Mucosa of stomach (tissue), 1 donor: ENCODE results near the gene PBLD.

ENCODE experiments used
- H3K27me3 ChIP-seq: one replicate; pipeline ENCODE4 v1.7.0; 2013; ENCODE audit warnings: mild to moderate bottlenecking, low read length; ENCODE audit not compliant: control insufficient read depth, insufficient read depth
- H3K36me3 ChIP-seq: one replicate; pipeline ENCODE4 v1.7.0; 2013; ENCODE audit warnings: low read length; ENCODE audit not compliant: control insufficient read depth, insufficient read depth
- H3K4me1 ChIP-seq: one replicate; pipeline ENCODE4 v1.7.0; 2013; ENCODE audit warnings: mild to moderate bottlenecking, low read length; ENCODE audit not compliant: control insufficient read depth, insufficient read depth
- H3K4me3 ChIP-seq: one replicate; pipeline ENCODE4 v1.7.0; 2013; ENCODE audit warnings: low read length
- H3K9ac ChIP-seq: one replicate; pipeline ENCODE4 v1.7.0; 2013; ENCODE audit warnings: mild to moderate bottlenecking, low read length, moderate library complexity
- H3K9me3 ChIP-seq: one replicate; pipeline ENCODE4 v1.7.0; 2013; ENCODE audit warnings: mild to moderate bottlenecking, low read length, moderate library complexity; ENCODE audit not compliant: control insufficient read depth
- donor health status: Pancreatic carcinoma.

The PBLD gene

DNA sequence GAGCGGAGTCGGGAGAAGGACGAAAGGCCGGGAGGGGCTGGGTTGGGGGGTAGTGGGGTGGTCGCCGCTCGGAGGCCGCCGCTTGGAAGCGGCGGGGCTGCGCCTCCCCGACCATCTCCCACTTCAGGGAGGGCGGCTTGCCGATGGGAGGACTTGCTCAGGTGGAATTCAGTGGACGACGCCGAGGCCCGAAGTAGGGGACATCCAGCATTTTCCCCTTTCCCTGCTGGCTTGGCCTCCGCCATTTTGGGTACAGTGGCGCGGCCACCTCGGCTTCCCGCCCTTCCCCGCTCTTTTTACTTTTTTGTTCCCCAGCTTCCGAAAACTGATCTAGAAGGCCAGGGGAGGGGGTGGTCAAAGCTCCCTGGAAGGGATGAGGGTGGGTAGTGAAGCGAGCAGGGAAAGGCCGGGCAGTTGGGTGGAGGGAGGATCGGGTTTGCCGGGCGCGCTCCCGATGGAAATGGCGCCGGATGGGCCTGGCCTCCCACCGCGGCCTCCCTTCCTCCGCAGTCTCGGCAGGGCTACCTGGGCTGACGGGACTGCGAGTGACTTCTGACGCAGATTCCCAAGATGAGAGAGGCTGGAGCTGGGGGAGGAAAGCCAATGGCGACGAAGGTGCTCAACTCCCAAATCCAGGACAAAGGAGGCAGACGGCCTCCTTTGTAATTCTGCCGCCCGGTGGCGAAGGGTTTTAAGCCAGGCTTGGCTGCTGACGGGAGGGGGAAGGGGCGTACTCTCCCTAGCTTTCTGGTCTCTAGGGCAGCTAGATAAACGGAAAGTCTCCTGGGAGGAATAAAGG lies at the start of gene PBLD:
Gene PBLD (minus strand): TSS at position 670 of the 799 bp plus-strand sequence. CDS start 26,084 bp downstream, outside the sequence.
- Histone ChIP-seq H3K36me3 (no peaks in the 10 kb centered on the region), H3K9ac (peak within 1 kb of the TSS; percentile 96), H3K27me3 (no peaks in the 10 kb centered on the region), H3K4me1 (peaks cover 26% of the 10 kb centered on the region), H3K9me3 (no peaks in the 10 kb centered on the region), H3K4me3 (peak within 1 kb of the TSS; percentile 81)

DNA sequence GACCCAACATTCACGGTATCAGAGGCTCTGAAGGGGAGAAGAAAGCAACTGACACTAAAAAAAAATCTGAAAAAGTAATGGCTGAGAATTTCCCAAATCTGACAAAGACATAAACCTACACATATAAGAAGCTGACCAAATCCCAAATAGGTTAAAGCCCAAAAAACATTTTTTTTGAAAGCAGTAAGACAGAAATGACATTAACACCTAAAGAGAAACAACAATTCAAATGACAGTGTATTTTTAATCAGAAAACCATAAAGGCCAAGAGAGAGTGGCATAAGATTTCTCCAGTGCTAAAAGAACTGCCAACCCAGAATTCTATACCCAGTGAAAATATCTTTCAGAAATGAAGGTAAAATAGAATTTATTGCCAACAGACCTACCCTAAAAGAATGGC lies 38.9 kb upstream of the PBLD start:
- H3K4me3 ChIP-seq: no peak overlapping the region
- H3K9ac ChIP-seq: no peak overlapping the region
- peaks cover 5% of the 10 kb centered on the region for H3K36me3 ChIP-seq
- H3K27me3 ChIP-seq: no peaks in the 10 kb centered on the region
- no peaks in the 10 kb centered on the region for H3K4me1 ChIP-seq
- H3K9me3 ChIP-seq: no peaks in the 10 kb centered on the region

DNA sequence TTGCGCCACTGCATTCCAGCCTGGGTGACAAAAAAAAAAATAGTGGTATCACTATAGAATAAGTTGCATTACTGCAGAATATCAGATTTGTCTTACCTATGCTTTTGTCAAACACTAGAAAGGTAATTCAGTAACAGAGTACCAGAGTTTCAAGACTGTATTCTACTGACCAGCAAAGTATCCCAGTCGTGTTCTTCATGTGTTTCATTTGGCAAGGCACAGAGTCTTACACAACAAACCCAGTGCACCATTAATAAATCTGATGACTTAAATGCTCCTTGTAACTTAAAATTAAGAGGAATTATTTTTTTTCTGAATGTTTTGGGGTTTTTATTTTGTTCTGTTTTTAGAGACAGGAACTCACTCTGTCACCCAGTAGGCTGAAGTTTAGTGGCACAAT lies 34.4 kb upstream of the PBLD start:
- Histone ChIP-seq H3K9ac (no peak overlapping the region), H3K36me3 (no peaks in the 10 kb centered on the region), H3K27me3 (no peaks in the 10 kb centered on the region), H3K4me1 (no peaks in the 10 kb centered on the region), H3K4me3 (no peak overlapping the region), H3K9me3 (no peaks in the 10 kb centered on the region)

DNA sequence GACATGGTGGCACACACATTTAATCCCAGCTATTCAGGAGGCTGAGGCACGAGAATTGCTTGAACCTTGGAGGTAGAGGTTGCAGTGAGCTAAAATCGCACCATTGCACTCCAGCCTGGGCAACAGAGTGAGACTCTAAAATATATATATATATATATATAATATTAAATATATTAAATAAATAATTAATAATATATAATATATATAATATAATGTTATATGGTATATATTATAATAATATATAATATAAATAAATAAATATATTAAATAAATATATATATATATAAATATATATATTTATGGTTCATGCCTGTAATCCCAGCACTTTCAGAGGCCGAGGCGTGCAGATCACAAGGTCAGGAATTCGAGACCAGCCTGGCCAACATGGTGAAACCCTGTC lies 33.9 kb upstream of the PBLD start:
- H3K36me3 ChIP-seq: no peaks in the 10 kb centered on the region
- H3K9me3 ChIP-seq: no peaks in the 10 kb centered on the region
- no peak overlapping the region for H3K9ac ChIP-seq
- H3K27me3 ChIP-seq: no peaks in the 10 kb centered on the region
- no peak overlapping the region for H3K4me3 ChIP-seq
- no peaks in the 10 kb centered on the region for H3K4me1 ChIP-seq

DNA sequence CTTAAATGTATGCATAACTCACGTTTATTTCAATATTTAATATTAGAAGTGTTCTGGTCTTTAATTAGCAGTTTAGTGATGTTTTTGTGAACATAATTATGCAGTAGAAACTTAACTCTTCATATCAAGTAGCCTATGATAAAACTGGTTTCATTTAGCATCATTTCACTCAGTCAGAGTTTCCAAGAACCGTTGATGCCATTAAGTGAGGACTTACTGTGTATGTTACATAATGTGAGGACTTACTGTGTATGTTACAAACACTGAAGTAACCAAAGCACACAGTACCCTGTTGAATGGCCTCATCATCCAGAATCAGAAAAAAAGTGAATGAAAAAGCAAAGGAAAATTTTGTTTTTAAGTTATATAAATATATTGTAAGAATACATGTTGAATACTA lies 32.9 kb upstream of the PBLD start:
- Histone ChIP-seq H3K9me3 (no peaks in the 10 kb centered on the region), H3K27me3 (no peaks in the 10 kb centered on the region), H3K9ac (no peak overlapping the region), H3K4me3 (no peak overlapping the region), H3K36me3 (no peaks in the 10 kb centered on the region), H3K4me1 (no peaks in the 10 kb centered on the region)

DNA sequence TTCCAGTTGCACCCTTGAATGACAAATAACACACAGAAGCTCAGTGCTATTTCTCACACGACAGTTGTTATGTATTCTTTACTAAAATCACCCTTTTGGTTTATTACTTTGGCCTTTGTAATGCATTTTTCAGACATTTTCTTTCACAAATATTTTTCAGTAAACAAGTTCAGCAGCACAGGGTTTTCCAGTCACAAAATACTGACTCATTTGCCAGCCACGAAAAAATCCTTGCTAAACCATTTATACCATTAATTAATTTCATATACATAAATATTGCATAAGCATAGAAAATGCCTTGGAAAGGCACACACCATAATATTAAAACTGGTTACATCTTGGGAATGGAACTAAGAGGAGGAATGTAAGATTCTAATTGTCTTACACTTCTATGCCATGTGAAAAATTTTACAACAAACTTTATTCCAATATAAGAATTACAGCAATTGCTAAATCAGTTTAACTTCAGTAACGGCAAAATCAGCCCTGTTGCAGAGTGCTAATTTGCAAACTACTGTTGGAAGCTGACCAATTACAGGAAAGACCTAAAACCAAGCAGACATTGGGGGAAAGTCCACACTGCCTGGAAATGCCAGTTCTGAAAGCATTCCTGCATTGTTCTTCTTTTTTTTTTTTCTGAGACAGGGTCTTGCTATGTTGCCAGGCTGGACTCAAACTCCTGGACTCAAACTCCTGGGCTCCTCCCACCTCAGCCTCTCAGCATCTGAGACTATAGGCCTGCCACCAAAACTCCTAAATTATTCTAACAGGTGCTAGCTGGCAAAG lies 31.6 kb upstream of the PBLD start:
- no peaks in the 10 kb centered on the region for H3K4me1 ChIP-seq
- H3K9me3 ChIP-seq: no peaks in the 10 kb centered on the region
- H3K27me3 ChIP-seq: no peaks in the 10 kb centered on the region
- no peak overlapping the region for H3K4me3 ChIP-seq
- no peaks in the 10 kb centered on the region for H3K36me3 ChIP-seq
- no peak overlapping the region for H3K9ac ChIP-seq

DNA sequence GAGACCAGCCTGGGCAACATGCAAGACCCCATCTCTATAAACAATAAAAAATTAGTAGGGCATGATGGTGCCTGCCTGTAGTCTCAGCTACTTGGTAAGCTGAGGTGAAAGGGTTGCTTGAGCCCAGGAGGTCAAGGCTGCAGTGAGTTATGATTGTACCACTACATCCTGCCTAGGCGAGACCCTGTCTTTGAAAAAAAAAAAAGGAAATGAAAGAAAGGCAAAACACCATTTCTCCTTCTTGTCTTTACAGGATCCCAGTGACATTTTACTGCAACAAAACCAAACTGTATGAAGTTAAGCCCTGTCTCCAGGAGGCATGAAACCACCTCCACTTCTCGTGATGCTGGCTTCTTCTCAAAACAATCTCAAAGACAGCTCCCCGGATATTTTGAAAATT lies 29.9 kb upstream of the PBLD start:
- Histone ChIP-seq H3K9me3 (no peaks in the 10 kb centered on the region), H3K9ac (no peak overlapping the region), H3K4me1 (no peaks in the 10 kb centered on the region), H3K27me3 (no peaks in the 10 kb centered on the region), H3K36me3 (no peaks in the 10 kb centered on the region), H3K4me3 (no peak overlapping the region)

DNA sequence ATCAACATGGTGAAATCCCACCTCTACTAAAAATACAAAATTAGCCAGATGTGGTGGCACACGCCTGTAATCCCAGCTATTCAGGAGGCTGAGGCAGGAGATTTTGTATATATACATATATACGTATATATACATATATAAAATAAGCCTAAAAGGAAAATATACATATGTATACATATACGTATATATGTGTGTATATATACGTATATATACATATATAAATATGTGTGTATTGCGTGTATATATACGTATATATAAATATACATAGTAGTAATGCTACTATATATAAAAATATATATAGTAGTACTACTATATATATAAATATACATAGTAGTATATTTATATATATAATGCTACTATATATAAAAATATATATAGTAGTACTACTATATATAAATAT lies 26.5 kb upstream of the PBLD start:
- H3K9me3 ChIP-seq: no peaks in the 10 kb centered on the region
- no peaks in the 10 kb centered on the region for H3K36me3 ChIP-seq
- no peak overlapping the region for H3K9ac ChIP-seq
- no peaks in the 10 kb centered on the region for H3K4me1 ChIP-seq
- H3K27me3 ChIP-seq: no peaks in the 10 kb centered on the region
- no peak overlapping the region for H3K4me3 ChIP-seq

DNA sequence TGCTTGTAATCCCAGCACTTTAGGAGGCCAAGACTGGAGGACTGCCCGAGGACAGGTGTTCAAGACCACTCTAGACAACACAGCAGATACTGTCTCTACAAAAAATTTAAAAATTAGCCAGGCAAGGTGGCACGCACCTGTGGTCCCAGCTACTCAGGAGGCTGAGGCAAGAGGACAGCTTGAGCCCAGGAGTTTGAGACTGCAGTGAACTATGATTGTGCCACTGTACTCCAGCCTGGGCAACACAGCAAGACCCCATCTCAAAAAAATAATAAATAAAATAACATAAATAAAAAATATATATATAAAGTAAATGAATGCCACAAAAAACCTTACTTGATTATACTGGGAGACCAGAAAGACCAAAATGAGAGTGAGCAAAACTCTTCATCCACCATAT lies 20.8 kb upstream of the PBLD start:
- Histone ChIP-seq H3K9ac (no peak overlapping the region), H3K36me3 (no peaks in the 10 kb centered on the region)

DNA sequence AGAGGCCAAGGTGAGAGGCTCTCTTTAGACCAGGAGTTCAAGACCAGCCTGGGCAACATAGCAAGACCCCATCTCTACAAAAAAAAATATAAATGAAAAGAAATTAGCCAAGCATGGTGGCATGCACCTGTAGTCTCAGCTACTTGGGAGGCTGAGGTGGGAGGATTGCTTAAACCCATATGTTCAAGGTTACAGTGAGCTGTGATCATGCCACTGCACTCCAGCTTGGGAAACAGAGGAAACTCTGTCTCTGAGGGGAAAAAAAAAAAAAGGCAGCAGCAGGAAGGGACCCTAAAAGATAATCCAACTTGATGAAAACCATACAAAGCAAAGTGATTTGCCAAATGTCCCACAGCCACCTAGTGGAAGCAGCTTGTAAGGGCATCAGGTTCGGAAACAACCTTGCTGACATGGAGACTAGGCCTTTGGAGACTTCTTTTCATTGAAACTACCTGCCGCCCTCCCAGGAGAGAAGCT lies 15.6 kb upstream of the PBLD start:
- H3K36me3 ChIP-seq: no peaks in the 10 kb centered on the region
- no peaks in the 10 kb centered on the region for H3K4me1 ChIP-seq
- H3K27me3 ChIP-seq: no peaks in the 10 kb centered on the region
- no peaks in the 10 kb centered on the region for H3K9me3 ChIP-seq
- H3K4me3 ChIP-seq: no peak overlapping the region
- H3K9ac ChIP-seq: no peak overlapping the region

More for the DNA sequence above, 20.8 kb upstream of the PBLD start:
- no peaks in the 10 kb centered on the region for H3K27me3 ChIP-seq
- H3K4me1 ChIP-seq: no peaks in the 10 kb centered on the region
- no peak overlapping the region for H3K4me3 ChIP-seq
- H3K9me3 ChIP-seq: no peaks in the 10 kb centered on the region

DNA sequence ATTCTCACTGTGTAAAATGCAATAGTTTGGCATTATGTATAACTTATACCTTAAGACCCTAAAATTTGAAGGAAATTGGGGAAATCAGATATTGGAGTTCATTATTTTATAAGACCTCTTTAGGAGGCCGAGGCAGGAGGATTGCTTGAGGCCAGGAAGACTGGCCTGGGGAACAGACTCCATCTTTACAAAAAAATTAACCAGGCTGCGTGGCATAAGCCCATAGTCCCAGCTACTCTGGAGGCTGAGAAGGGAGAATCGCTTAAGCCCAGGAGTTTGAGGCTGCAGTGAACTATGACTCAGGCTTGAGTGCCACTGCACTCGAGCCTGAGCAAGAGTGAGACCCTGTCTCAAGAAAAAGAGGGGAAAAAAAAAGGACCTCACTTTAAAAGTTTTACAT lies 14.0 kb upstream of the PBLD start:
- Histone ChIP-seq H3K4me3 (no peak overlapping the region), H3K27me3 (no peaks in the 10 kb centered on the region), H3K9ac (no peak overlapping the region), H3K4me1 (no peaks in the 10 kb centered on the region), H3K9me3 (no peaks in the 10 kb centered on the region), H3K36me3 (no peaks in the 10 kb centered on the region)

DNA sequence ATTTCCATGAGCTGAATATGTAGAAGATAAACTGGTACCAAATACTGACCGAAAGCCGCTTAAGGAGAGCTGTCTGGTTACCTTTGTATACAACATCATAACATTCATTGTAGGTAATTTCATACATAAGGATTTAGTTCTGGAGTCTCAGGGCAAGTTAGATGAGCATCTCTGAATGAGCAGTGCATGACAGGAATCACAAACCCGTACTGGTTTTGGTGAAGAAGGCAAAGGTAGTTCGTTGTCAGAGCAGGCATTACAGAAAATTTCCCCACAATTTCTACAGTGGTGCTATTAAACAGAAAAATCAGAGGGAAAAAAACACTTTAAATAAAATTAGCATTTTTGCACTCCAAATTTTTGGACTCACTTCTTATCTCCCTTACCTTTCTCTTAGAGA lies 12.9 kb upstream of the PBLD start:
- Histone ChIP-seq H3K4me3 (no peak overlapping the region), H3K27me3 (no peaks in the 10 kb centered on the region), H3K9ac (no peak overlapping the region), H3K4me1 (no peaks in the 10 kb centered on the region), H3K9me3 (no peaks in the 10 kb centered on the region), H3K36me3 (no peaks in the 10 kb centered on the region)
